ENCODE results near the gene KIF18B. TPM values are rescaled to one million over a fixed set of nuclear protein-coding genes. Genes with fewer than 3 reads are reported as not detected.

KIF18B gene
- total and polyA plus RNA-seq, 2 donors (not counting 1 experiment from before 2014, with no cell fraction given), result 0.44 to 0.48 TPM

- no peaks in the 10 kb centered on the region for H3K9me3 Mint-ChIP-seq (ENCODE audit: insufficient read depth)
- ChIA-PET CTCF (interaction anchor here (0.7 to 1.2 kb wide), 2 partner anchors 32 to 423 kb away, joined by 3 to 5 read pairs; no protein-coding TSS in a partner anchor), POLR2A (no interaction called here)
- no peak for TF ChIP-seq CTCF (IDR thresholded peaks at IDR 0.05)
- DNase-seq (no peak), ATAC-seq (ENCODE audit: low read depth) (no peak)
- Histone ChIP-seq H3K27me3 (replicated peaks in 1 of 4; ENCODE audit: control extremely low read depth in 1 of 4, control insufficient read depth in 3 of 4, insufficient read depth in 4 of 4, low read length in 3 of 4) (peaks cover 0 to 39% (median 17%) of the 10 kb centered on the region in 4 experiments), H3K36me3 (replicated peaks in 1 of 2; ENCODE audit: control extremely low read depth in 1 of 2, control insufficient read depth in 1 of 2, extremely low read depth in 1 of 2, insufficient read depth in 2 of 2, low read length in 1 of 2) (no peaks in the 10 kb centered on the region), H3K79me2 (ENCODE audit: control insufficient read depth, insufficient read depth, low read length) (no peaks in the 10 kb centered on the region), H3K4me1 (ENCODE audit: control insufficient read depth in 2 of 2, insufficient read depth in 2 of 2, low read length in 2 of 2) (peaks cover 25 to 31% of the 10 kb centered on the region in 2 donors), H3K27ac (ENCODE audit: low read length in 2 of 2) (no peak overlapping the region), H3K4me3 (ENCODE audit: control extremely low read depth in 1 of 5, extremely low read depth in 1 of 5, insufficient read depth in 1 of 5, low read depth in 2 of 5, low read length in 4 of 5) (no peak overlapping the region), H3K9ac (ENCODE audit: low read length) (no peak overlapping the region), H3K9me3 (ENCODE audit: control extremely low read depth in 1 of 3, control insufficient read depth in 2 of 3, insufficient read depth in 1 of 3, low read length in 2 of 3) (peaks cover 0 to 25% (median 0%) of the 10 kb centered on the region in 3 donors), H2AFZ (ENCODE audit: insufficient read depth, low read depth, low read length, poor library complexity, severe bottlenecking) (no peak overlapping the region), H4K20me1 (ENCODE audit: control insufficient read depth, insufficient read depth, low read length, poor library complexity, severe bottlenecking) (peaks cover 4% of the 10 kb centered on the region), H3K4me2 (replicated peaks; ENCODE audit: low read depth, low read length, poor library complexity, severe bottlenecking) (no peak overlapping the region)
- H3K27ac Mint-ChIP-seq, result no peak overlapping the region
- WGBS (ENCODE audit: insufficient coverage), result 81% methylated on average over 5 of the region's 8 CpGs
- peak overlapping the region; percentile 2 for H3K4me3 Mint-ChIP-seq
- intact Hi-C loops (cut with micrococcal nuclease), result loop anchor here (5.0 kb wide), 1 partner anchor 50 kb away; no protein-coding TSS in a partner anchor
- peaks cover 27% of the 10 kb centered on the region for H3K4me1 Mint-ChIP-seq
- H3K27me3 Mint-ChIP-seq, result peaks cover 42% of the 10 kb centered on the region
Observed at GRCh38 chr17:44971776-44972483, 24.4 kb upstream of the KIF18B start.

- intact Hi-C loops (cut with micrococcal nuclease), result loop anchor here (5.0 kb wide), 1 partner anchor 52 kb away; no protein-coding TSS in a partner anchor
- H3K4me1 ChIP-seq (ENCODE audit: control insufficient read depth in 2 of 2, insufficient read depth in 2 of 2, low read length in 2 of 2), result peaks cover 32 to 45% of the 10 kb centered on the region in 2 donors
- H3K9ac ChIP-seq (ENCODE audit: low read length), result peak overlapping the region; percentile 50
- ATAC-seq (ENCODE audit: low read depth) (no peak), DNase-seq (peak; percentile 45)
- Mint-ChIP-seq H3K27me3 (peaks cover 50% of the 10 kb centered on the region), H3K9me3 (ENCODE audit: insufficient read depth) (no peaks in the 10 kb centered on the region), H3K27ac (no peak overlapping the region), H3K4me1 (peaks cover 40% of the 10 kb centered on the region), H3K4me3 (peak overlapping the region; percentile 75)
- no peaks in the 10 kb centered on the region for H3K36me3 ChIP-seq (replicated peaks in 1 of 2; ENCODE audit: control extremely low read depth in 1 of 2, control insufficient read depth in 1 of 2, extremely low read depth in 1 of 2, insufficient read depth in 2 of 2, low read length in 1 of 2)
- peaks cover 0 to 37% (median 0%) of the 10 kb centered on the region in 3 donors for H3K9me3 ChIP-seq (ENCODE audit: control extremely low read depth in 1 of 3, control insufficient read depth in 2 of 3, insufficient read depth in 1 of 3, low read length in 2 of 3)
- under 1% methylated on average over 51 of the region's 55 CpGs for WGBS (ENCODE audit: insufficient coverage)
- POLR2A ChIA-PET, result no interaction called here
- peak overlapping the region in 3 of 5 experiments; percentile 23 to 36 (median 29) for H3K4me3 ChIP-seq (ENCODE audit: control extremely low read depth in 1 of 5, extremely low read depth in 1 of 5, insufficient read depth in 1 of 5, low read depth in 2 of 5, low read length in 4 of 5)
- H3K79me2 ChIP-seq (ENCODE audit: control insufficient read depth, insufficient read depth, low read length), result no peaks in the 10 kb centered on the region
- TF ChIP-seq EZH2 (IDR thresholded peaks at IDR 0.05; ENCODE audit: borderline replicate concordance, insufficient read depth, low read depth, low read length, poor library complexity, severe bottlenecking) (no peak), CTCF (IDR thresholded peaks at IDR 0.05) (no peak)
- peak overlapping the region; percentile 77 for H2AFZ ChIP-seq (ENCODE audit: insufficient read depth, low read depth, low read length, poor library complexity, severe bottlenecking)
- no peak overlapping the region for H3K27ac ChIP-seq (ENCODE audit: low read length in 2 of 2)
- H4K20me1 ChIP-seq (ENCODE audit: control insufficient read depth, insufficient read depth, low read length, poor library complexity, severe bottlenecking), result peaks cover 4% of the 10 kb centered on the region
- H3K27me3 ChIP-seq (replicated peaks in 1 of 4; ENCODE audit: control extremely low read depth in 1 of 4, control insufficient read depth in 3 of 4, insufficient read depth in 4 of 4, low read length in 3 of 4), result peaks cover 0 to 47% (median 31%) of the 10 kb centered on the region in 4 experiments
- H3K4me2 ChIP-seq (replicated peaks; ENCODE audit: low read depth, low read length, poor library complexity, severe bottlenecking), result peak overlapping the region; percentile 84
- CTCF ChIA-PET, result no interaction called here
Observed at GRCh38 chr17:44970136-44970741, 22.7 kb upstream of the KIF18B start.
